Measurements from ENCODE around the gene CDKN2AIPNL. TPM values are rescaled to one million over a fixed set of nuclear protein-coding genes. Genes with fewer than 3 reads are reported as not detected.

CDKN2AIPNL gene
- total and polyA plus RNA-seq, 2 of the 4 experiments (the other 2 are of a cell fraction): 14.0 to 18.1 TPM

GRCh38 chr5:134427540-134428041, 15.9 kb upstream of the CDKN2AIPNL start:
- H2AFZ ChIP-seq (replicated peaks; ENCODE audit: low read length, poor library complexity): no peak overlapping the region
- no peak overlapping the region for H4K5ac ChIP-seq (ENCODE audit: low read depth, low read length)
- DNase-seq: no peak
- no peak for TF ChIP-seq BHLHE40 (IDR thresholded peaks at IDR 0.05; ENCODE audit: low read depth, low read length)
- TF ChIP-seq, protein P1, sequence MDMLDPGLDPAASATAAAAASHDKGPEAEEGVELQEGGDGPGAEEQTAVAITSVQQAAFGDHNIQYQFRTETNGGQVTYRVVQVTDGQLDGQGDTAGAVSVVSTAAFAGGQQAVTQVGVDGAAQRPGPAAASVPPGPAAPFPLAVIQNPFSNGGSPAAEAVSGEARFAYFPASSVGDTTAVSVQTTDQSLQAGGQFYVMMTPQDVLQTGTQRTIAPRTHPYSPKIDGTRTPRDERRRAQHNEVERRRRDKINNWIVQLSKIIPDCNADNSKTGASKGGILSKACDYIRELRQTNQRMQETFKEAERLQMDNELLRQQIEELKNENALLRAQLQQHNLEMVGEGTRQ (IDR thresholded peaks at IDR 0.05; ENCODE audit: low read depth, low read length): no peak
- TF ChIP-seq FOS (IDR thresholded peaks at IDR 0.05; ENCODE audit: low read depth, low read length): no peak
- TF ChIP-seq CHD1 (IDR thresholded peaks at IDR 0.05; ENCODE audit: low read depth, low read length): no peak
- no peak for TF ChIP-seq ELK1 (IDR thresholded peaks at IDR 0.05; ENCODE audit: borderline replicate concordance, low read depth, low read length)
- TF ChIP-seq MAFK (IDR thresholded peaks at IDR 0.05; ENCODE audit: low read depth, low read length): no peak
- TF ChIP-seq NFE2L2 (IDR thresholded peaks at IDR 0.05; ENCODE audit: low read depth, low read length): no peak
- TF ChIP-seq RCOR1 (IDR thresholded peaks at IDR 0.05; ENCODE audit: insufficient replicate concordance, low read length): no peak
- no peak for TF ChIP-seq CTCF (conservative IDR thresholded peaks at IDR 0.05; ENCODE audit: low read depth, low read length)
- no peak for TF ChIP-seq RAD21 (IDR thresholded peaks at IDR 0.05; ENCODE audit: low read length)
- no peak for TF ChIP-seq SMC3 (IDR thresholded peaks at IDR 0.05; ENCODE audit: low read depth, low read length)
- no peak for TF ChIP-seq MAZ (IDR thresholded peaks at IDR 0.05; ENCODE audit: borderline replicate concordance, low read depth, low read length)
- TF ChIP-seq MXI1 (IDR thresholded peaks at IDR 0.05; ENCODE audit: borderline replicate concordance, low read depth, low read length): no peak
- TF ChIP-seq CEBPB (IDR thresholded peaks at IDR 0.05; ENCODE audit: low read depth, low read length): no peak
- no peak for TF ChIP-seq RFX5 (IDR thresholded peaks at IDR 0.05; ENCODE audit: low read depth, low read length)
- no peak for TF ChIP-seq POLR2A (IDR thresholded peaks at IDR 0.05; ENCODE audit: low read depth, low read length)
- dilution Hi-C loops (cut with HindIII; ENCODE audit: low sequenced_read_pairs, unreplicated experiment) (no loop called here), intact Hi-C loops (cut with micrococcal nuclease) (no loop called here), in situ Hi-C loops (cut with MboI; ENCODE audit: low sequenced_read_pairs) (no loop called here)
- no peak overlapping the region for H2BK120ac ChIP-seq (ENCODE audit: low read depth, low read length)
- H3K27ac ChIP-seq (ENCODE audit: insufficient read depth, low read length): no peak overlapping the region
- no peak overlapping the region for H3K14ac ChIP-seq (replicated peaks; ENCODE audit: low read depth, low read length)
- CTCF ChIA-PET: interaction anchor here (0.6 to 1.1 kb wide), 3 partner anchors 12 to 80 kb away, joined by 3 to 6 read pairs (median 5); no protein-coding TSS in a partner anchor
- H2BK15ac ChIP-seq (ENCODE audit: low read depth, low read length): no peak overlapping the region
- H3K4me1 ChIP-seq (ENCODE audit: control insufficient read depth, insufficient read depth, low read length): no peaks in the 10 kb centered on the region
- H3K23ac ChIP-seq (ENCODE audit: low read depth, low read length): no peak overlapping the region
- no peak overlapping the region for H4K91ac ChIP-seq (ENCODE audit: insufficient read depth, low read depth, low read length)
- no TSS peak for BruUV-seq (replicated peaks)
- no peak overlapping the region for H3K4me3 ChIP-seq (ENCODE audit: insufficient read depth, low read depth, low read length)
- no peak overlapping the region for H3K18ac ChIP-seq (ENCODE audit: low read depth, low read length)
- no peak for ATAC-seq (ENCODE audit: low read depth)
- no peak overlapping the region for H3K4ac ChIP-seq (ENCODE audit: low read depth, low read length)
- no peak overlapping the region for H3K4me2 ChIP-seq (ENCODE audit: low read depth, low read length)
- no peaks in the 10 kb centered on the region for H3K79me1 ChIP-seq (ENCODE audit: low read depth in 1 of 2, low read length in 2 of 2)
- no peak overlapping the region for H3K56ac ChIP-seq (ENCODE audit: extremely low read depth, insufficient read depth, low read length)
- H2AK5ac ChIP-seq (ENCODE audit: low read depth, low read length): no peak overlapping the region
- H2BK5ac ChIP-seq (ENCODE audit: low read depth, low read length, poor library complexity, severe bottlenecking): no peak overlapping the region
- POLR2A ChIA-PET (ENCODE audit: unreplicated experiment): no interaction called here
- H3K27me3 ChIP-seq (ENCODE audit: control insufficient read depth, insufficient read depth, low read length): no peaks in the 10 kb centered on the region
- H2AK9ac ChIP-seq (replicated peaks; ENCODE audit: low read depth, low read length, poor library complexity): no peak overlapping the region
- no peak overlapping the region for H2BK20ac ChIP-seq (ENCODE audit: low read depth, low read length)
- no peaks in the 10 kb centered on the region for H4K20me1 ChIP-seq (ENCODE audit: insufficient read depth, low read length)
- H3K36me3 ChIP-seq (ENCODE audit: control insufficient read depth, insufficient read depth, low read length): no peaks in the 10 kb centered on the region
- H3K9me1 ChIP-seq (ENCODE audit: insufficient read depth, low read length): no peaks in the 10 kb centered on the region
- H4K8ac ChIP-seq (ENCODE audit: low read depth in 2 of 2, low read length in 2 of 2): no peak overlapping the region
- H3K9ac ChIP-seq (ENCODE audit: low read depth, low read length): no peak overlapping the region
- no peaks in the 10 kb centered on the region for H3K9me3 ChIP-seq (ENCODE audit: control insufficient read depth, insufficient read depth, low read length)
- no CpG with 5 or more reads among the region's 9 CpGs for WGBS, 2 experiments (ENCODE audit: extremely low coverage in 2 of 2, insufficient read length in 1 of 2)
